ENCODE measurements around the gene CBX1.
"Not testable (repeated sequence)": the region's sequence is repeated elsewhere in the genome, so short reads cannot be mapped to it uniquely, and the experiment has no call there.

DNA sequence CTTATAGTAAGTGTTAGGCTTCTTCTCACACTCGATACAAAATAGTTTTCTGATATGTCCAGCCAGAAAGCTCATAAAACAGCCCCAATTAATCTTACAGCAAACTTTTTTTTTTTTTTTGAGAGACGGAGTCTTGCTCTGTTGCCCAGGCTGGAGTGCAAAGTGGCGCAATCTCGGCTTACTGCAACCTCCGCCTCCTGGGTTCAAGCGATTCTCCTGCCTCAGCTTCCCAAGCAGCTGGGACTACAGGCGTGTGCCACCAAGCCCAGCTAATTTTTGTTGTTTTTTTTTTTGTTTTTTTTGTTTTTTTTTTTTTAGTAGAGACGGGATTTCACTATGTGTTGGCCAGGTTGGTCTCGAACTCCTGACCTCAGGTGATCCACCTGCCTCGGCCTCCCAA lies 24.1 kb downstream of the CBX1 start:
- TF ChIP-seq POLR2A (IDR thresholded peaks at IDR 0.05; ENCODE audit: low read depth, low read length); POLR2AphosphoS5 (IDR thresholded peaks at IDR 0.05; ENCODE audit: low read depth, low read length); TAF1 (IDR thresholded peaks at IDR 0.05; ENCODE audit: borderline replicate concordance, low read depth, low read length): not testable (repeated sequence)
